Measurements from ENCODE around the gene TRABD2B. TPM values are rescaled to one million over a fixed set of nuclear protein-coding genes. Genes with fewer than 3 reads are reported as not detected.

The TRABD2B gene
- total and polyA plus RNA-seq, 2 of the 4 experiments (the other 2 are of a cell fraction) = not detected

DNA sequence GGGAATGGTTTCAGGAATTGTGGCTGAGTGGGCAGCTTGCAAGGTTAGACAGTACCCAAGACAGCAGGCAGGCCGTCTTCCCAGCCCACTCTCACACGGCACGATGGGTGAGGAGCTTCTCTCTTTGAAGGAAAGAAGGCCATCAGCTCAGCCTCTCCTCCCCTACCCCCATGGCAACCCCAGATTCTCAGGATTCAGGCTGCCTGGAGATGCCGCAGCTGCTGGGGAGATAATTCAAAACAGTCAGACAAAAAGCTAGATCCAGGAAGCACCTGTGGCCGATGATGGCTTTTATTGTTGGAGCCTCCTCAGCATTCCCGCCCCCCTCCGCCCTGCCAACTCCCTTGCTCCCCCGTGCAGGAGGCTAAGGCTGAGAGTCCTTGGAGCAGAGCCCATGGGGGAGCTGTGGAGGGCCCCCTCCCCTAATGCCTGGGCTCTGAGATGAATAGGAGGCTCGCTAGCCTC is 220.5 kb downstream of the TRABD2B start:
- POLR2A ChIA-PET (ENCODE audit: unreplicated experiment) = no interaction called here
- Histone ChIP-seq H2AK9ac (replicated peaks; ENCODE audit: low read depth, low read length, poor library complexity) (no peak overlapping the region), H3K27ac (ENCODE audit: insufficient read depth, low read length) (no peak overlapping the region), H3K23ac (ENCODE audit: low read depth, low read length) (no peak overlapping the region), H4K91ac (ENCODE audit: insufficient read depth, low read depth, low read length) (no peak overlapping the region), H3K36me3 (ENCODE audit: control insufficient read depth, insufficient read depth, low read length) (no peaks in the 10 kb centered on the region), H2BK15ac (ENCODE audit: low read depth, low read length) (no peak overlapping the region), H2BK5ac (ENCODE audit: low read depth, low read length, poor library complexity, severe bottlenecking) (no peak overlapping the region), H3K4me1 (ENCODE audit: control insufficient read depth, insufficient read depth, low read length) (no peaks in the 10 kb centered on the region), H3K14ac (replicated peaks; ENCODE audit: low read depth, low read length) (no peak overlapping the region), H2AK5ac (ENCODE audit: low read depth, low read length) (no peak overlapping the region), H3K56ac (ENCODE audit: extremely low read depth, insufficient read depth, low read length) (no peak overlapping the region), H2BK20ac (ENCODE audit: low read depth, low read length) (no peak overlapping the region), H4K20me1 (ENCODE audit: insufficient read depth, low read length) (no peaks in the 10 kb centered on the region), H4K8ac (ENCODE audit: low read depth in 2 of 2, low read length in 2 of 2) (no peak overlapping the region), H3K4ac (ENCODE audit: low read depth, low read length) (no peak overlapping the region), H3K9me1 (ENCODE audit: insufficient read depth, low read length) (no peaks in the 10 kb centered on the region), H2BK120ac (ENCODE audit: low read depth, low read length) (no peak overlapping the region), H2AFZ (replicated peaks; ENCODE audit: low read length, poor library complexity) (no peak overlapping the region), H3K9me3 (ENCODE audit: control insufficient read depth, insufficient read depth, low read length) (no peaks in the 10 kb centered on the region), H3K79me1 (ENCODE audit: low read depth in 1 of 2, low read length in 2 of 2) (no peaks in the 10 kb centered on the region), H3K9ac (ENCODE audit: low read depth, low read length) (no peak overlapping the region), H3K27me3 (ENCODE audit: control insufficient read depth, insufficient read depth, low read length) (no peaks in the 10 kb centered on the region), H3K4me3 (ENCODE audit: insufficient read depth, low read depth, low read length) (no peak overlapping the region), H3K4me2 (ENCODE audit: low read depth, low read length) (no peak overlapping the region), H4K5ac (ENCODE audit: low read depth, low read length) (no peak overlapping the region), H3K18ac (ENCODE audit: low read depth, low read length) (no peak overlapping the region)
- dilution Hi-C loops (cut with HindIII; ENCODE audit: low sequenced_read_pairs, unreplicated experiment) = no loop called here
- CTCF ChIA-PET = no interaction called here
- intact Hi-C loops (cut with micrococcal nuclease) = no loop called here
- WGBS, 2 experiments (ENCODE audit: extremely low coverage in 2 of 2, insufficient read length in 1 of 2) = no CpG with 5 or more reads among the region's 9 CpGs
- no TSS peak for BruUV-seq (replicated peaks)
- no peak for TF ChIP-seq BHLHE40 (IDR thresholded peaks at IDR 0.05; ENCODE audit: low read depth, low read length)
- TF ChIP-seq CHD1 (IDR thresholded peaks at IDR 0.05; ENCODE audit: low read depth, low read length) = no peak
- no peak for TF ChIP-seq MAFK (IDR thresholded peaks at IDR 0.05; ENCODE audit: low read depth, low read length)
- no peak for TF ChIP-seq CTCF (conservative IDR thresholded peaks at IDR 0.05; ENCODE audit: low read depth, low read length)
- no peak for TF ChIP-seq ELK1 (IDR thresholded peaks at IDR 0.05; ENCODE audit: borderline replicate concordance, low read depth, low read length)
- no peak for TF ChIP-seq USF2 (IDR thresholded peaks at IDR 0.05; ENCODE audit: low read depth, low read length)
- no peak for TF ChIP-seq POLR2A (IDR thresholded peaks at IDR 0.05; ENCODE audit: low read depth, low read length)
- TF ChIP-seq RCOR1 (IDR thresholded peaks at IDR 0.05; ENCODE audit: insufficient replicate concordance, low read length) = no peak
- TF ChIP-seq SMC3 (IDR thresholded peaks at IDR 0.05; ENCODE audit: low read depth, low read length) = no peak
- TF ChIP-seq RFX5 (IDR thresholded peaks at IDR 0.05; ENCODE audit: low read depth, low read length) = no peak
- no peak for TF ChIP-seq NFE2L2 (IDR thresholded peaks at IDR 0.05; ENCODE audit: low read depth, low read length)
- no peak for TF ChIP-seq RAD21 (IDR thresholded peaks at IDR 0.05; ENCODE audit: low read length)
- no peak for TF ChIP-seq MXI1 (IDR thresholded peaks at IDR 0.05; ENCODE audit: borderline replicate concordance, low read depth, low read length)
- no peak for TF ChIP-seq CEBPB (IDR thresholded peaks at IDR 0.05; ENCODE audit: low read depth, low read length)
- TF ChIP-seq MAZ (IDR thresholded peaks at IDR 0.05; ENCODE audit: borderline replicate concordance, low read depth, low read length) = no peak
- TF ChIP-seq FOS (IDR thresholded peaks at IDR 0.05; ENCODE audit: low read depth, low read length) = no peak
- ATAC-seq (ENCODE audit: low read depth) (no peak), DNase-seq (no peak)
- in situ Hi-C loops (cut with MboI; ENCODE audit: low sequenced_read_pairs) = no loop called here
